HG02981 (cell line): ENCODE results near the gene NSMCE3.

Source experiments
- ATAC-seq: cut with Tn5 transposase; IDR thresholded peaks from one replicate; pipeline ENCODE4 v1.9.1; 2021; ENCODE audit warnings: mild to moderate bottlenecking, moderate library complexity; ENCODE audit not compliant: unreplicated experiment

NSMCE3 gene

DNA sequence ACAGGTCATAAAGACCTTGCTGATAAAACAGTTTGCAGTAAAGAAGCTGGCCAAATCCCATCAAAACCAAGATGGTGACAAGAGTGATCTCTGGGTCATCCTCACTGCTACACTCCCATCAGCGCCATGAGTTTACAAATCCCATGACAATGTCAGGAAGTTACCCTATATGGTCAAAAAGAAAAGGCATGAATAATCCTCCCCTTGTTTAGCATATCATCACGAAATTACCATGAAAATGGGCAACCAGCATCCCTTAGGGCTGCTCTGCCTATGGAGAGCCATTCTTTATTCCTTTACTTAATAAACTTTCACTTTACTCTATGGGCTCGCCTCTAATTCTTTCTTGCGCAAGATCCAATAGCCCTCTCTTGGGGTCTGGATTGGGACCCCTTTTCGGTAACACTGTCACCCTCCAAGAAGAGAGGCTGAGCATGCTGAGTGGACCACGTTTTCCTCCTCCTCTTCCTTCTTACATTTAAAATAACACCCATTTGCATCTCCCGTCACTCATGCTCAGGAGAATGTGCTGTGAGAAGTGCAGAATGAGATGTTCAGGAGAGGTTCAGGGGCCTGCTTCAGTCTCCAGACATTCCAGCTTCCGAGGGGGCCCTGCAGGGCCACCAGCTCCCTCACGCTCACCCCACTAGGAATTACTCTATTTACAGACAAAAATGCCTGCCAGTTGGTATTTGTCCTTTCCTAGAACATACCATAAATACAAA is 47.3 kb downstream of the NSMCE3 start:
- no peak for ATAC-seq

DNA sequence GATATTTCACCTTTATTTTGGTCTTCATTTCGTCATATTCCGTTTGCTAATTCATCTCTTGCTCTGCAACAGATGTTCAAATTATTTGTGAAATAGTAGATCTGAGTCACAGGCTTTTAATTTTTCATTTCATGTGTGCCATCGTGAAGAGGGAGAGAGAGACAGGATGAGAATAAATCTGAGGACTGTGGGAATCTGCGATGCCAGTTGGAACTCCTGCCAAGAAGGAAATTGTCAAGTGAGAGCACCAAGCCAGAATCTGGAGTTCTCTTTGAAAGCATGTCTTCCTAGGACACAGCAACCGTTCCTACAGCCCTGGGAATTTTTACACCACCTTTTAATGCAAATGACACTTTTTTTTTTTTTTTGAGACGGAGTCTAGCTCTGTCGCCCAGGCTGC is 48.8 kb downstream of the NSMCE3 start:
- no peak for ATAC-seq

DNA sequence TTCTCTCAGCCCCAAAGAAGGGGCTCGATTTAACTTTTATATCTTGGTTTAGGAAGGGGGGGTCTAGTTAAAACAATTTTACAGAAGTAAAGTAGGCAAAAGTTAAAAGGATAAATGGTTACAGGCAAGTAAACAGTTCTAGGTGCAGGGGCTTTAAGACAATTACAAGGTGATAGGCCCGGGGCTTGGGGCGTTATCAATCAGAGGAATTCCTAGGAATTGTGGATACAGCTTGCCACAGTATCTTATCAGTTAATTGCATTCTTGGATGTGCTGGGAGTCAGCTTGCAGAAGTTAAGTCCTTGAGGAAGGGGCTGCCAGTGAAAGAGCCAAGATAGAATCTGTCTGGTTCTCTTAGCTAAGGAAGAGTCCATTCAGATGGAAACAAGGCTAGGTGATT is 52.7 kb downstream of the NSMCE3 start:
- ATAC-seq: no peak
